Activated CD4-positive, alpha-beta T cell treated with anti-CD3 and anti-CD28 coated beads, Interleukin-2, Interleukin-4, amounts not matched to agents 100 ng/mL and 50 ng/mL, durations not matched to agents 16 hours and 8 hours (primary cell): ENCODE results near the gene IL1RL1.

Experiments
- DNase-seq: peaks from one replicate; pipeline ENCODE4 v3.0.0-alpha.2; 2020; ENCODE audit warnings: low spot score

Gene IL1RL1

GRCh38 chr2:102310964-102311640, at the start of gene IL1RL1:
Gene IL1RL1, plus strand, starts transcription at chr2:102311563. Its CDS starts 26,702 bp downstream, at chr2:102338265.
- DNase-seq: no peak

GRCh38 chr2:102262216-102263129, 48.9 kb upstream of the IL1RL1 start:
- no peak for DNase-seq

GRCh38 chr2:102264952-102265351, 46.4 kb upstream of the IL1RL1 start:
- DNase-seq: no peak

- DNase-seq: no peak
Observed at GRCh38 chr2:102266204-102266603, 45.2 kb upstream of the IL1RL1 start.

- no peak for DNase-seq
Observed at GRCh38 chr2:102267774-102268173, 43.6 kb upstream of the IL1RL1 start.

- DNase-seq: no peak
Observed at GRCh38 chr2:102268510-102269199, 42.7 kb upstream of the IL1RL1 start.

GRCh38 chr2:102269200-102269524, 42.2 kb upstream of the IL1RL1 start:
- DNase-seq: no peak

GRCh38 chr2:102271844-102272243, 39.5 kb upstream of the IL1RL1 start:
- no peak for DNase-seq

GRCh38 chr2:102273619-102274211, 37.6 kb upstream of the IL1RL1 start:
- no peak for DNase-seq

GRCh38 chr2:102276549-102277201, 34.7 kb upstream of the IL1RL1 start:
- peak; percentile 39 for DNase-seq

- DNase-seq: no peak
Observed at GRCh38 chr2:102277202-102277700, 34.1 kb upstream of the IL1RL1 start.

GRCh38 chr2:102278720-102279390, 32.5 kb upstream of the IL1RL1 start:
- no peak for DNase-seq

- DNase-seq: no peak
Observed at GRCh38 chr2:102279391-102279735, 32.0 kb upstream of the IL1RL1 start.

- DNase-seq: peak; percentile 33
Observed at GRCh38 chr2:102282678-102283091, 28.7 kb upstream of the IL1RL1 start.

GRCh38 chr2:102283996-102284395, 27.4 kb upstream of the IL1RL1 start:
- no peak for DNase-seq

- no peak for DNase-seq
Observed at GRCh38 chr2:102284611-102285010, 26.8 kb upstream of the IL1RL1 start.

- DNase-seq: no peak
Observed at GRCh38 chr2:102285368-102285767, 26.0 kb upstream of the IL1RL1 start.

GRCh38 chr2:102286041-102286440, 25.3 kb upstream of the IL1RL1 start:
- DNase-seq: no peak

GRCh38 chr2:102289129-102289528, 22.2 kb upstream of the IL1RL1 start:
- DNase-seq: no peak

GRCh38 chr2:102290594-102290993, 20.8 kb upstream of the IL1RL1 start:
- no peak for DNase-seq
